ENCODE data around the gene HOXB13. TPM values are rescaled to one million over a fixed set of nuclear protein-coding genes. Genes with fewer than 3 reads are reported as not detected.
A peak's percentile ranks its signal among the peaks of the same experiment; 100 is the strongest.

Gene HOXB13
- polyA plus RNA-seq, 1 of the 3 experiments (the other 2 are of a cell fraction) = not detected

DNA sequence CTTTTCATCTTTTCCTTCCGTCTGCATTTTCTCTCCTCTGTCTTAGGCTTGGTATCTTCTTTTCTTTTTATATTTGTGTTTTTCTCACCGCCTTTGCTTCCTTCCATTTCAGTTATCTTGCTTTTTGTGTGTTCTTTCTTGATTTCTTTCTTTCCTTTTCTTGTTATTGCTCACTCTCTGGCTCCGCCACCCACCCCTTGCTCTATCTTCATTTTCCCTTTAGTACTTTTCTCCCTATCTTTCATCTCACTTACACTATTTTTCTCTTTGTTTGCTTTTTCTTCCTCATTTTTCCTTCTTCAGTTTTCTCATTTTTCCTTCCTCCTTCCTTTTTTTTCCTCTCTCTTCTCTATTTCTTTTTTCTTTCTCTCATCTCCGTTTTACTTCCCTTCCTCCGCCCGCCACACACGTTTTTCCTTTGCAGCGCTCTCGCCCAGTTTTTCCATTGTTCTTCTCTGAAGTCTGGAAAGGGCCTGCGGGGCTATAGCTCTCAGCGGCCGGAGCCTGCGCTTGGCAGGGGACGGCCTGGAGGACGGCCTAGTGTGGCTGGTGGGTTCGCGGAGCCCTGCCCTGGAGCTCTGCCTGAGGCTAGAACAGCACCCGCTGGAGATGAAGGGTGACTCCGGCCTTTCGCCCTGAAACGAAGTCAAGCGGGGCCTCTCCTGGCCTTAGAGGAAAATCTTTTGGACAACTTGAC, 5.2 kb upstream of the HOXB13 start:
- POLR2A ChIA-PET = no interaction called here
- H2AFZ ChIP-seq (ENCODE audit: low read depth) = no peak overlapping the region
- no peak for TF ChIP-seq GATA2 (CRISPR knock-in tag; IDR thresholded peaks at IDR 0.05)
- TF ChIP-seq RFX5 (IDR thresholded peaks at IDR 0.05; ENCODE audit: low read length) = no peak
- TF ChIP-seq, protein P1, sequence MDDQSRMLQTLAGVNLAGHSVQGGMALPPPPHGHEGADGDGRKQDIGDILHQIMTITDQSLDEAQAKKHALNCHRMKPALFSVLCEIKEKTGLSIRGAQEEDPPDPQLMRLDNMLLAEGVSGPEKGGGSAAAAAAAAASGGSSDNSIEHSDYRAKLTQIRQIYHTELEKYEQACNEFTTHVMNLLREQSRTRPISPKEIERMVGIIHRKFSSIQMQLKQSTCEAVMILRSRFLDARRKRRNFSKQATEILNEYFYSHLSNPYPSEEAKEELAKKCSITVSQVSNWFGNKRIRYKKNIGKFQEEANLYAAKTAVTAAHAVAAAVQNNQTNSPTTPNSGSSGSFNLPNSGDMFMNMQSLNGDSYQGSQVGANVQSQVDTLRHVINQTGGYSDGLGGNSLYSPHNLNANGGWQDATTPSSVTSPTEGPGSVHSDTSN (IDR thresholded peaks at IDR 0.05) = no peak
- TF ChIP-seq EZH2phosphoT487 (IDR thresholded peaks at IDR 0.05; ENCODE audit: borderline replicate concordance, low read depth) = peak; percentile 87
- no peak for TF ChIP-seq YY1 (IDR thresholded peaks at IDR 0.05; ENCODE audit: low read depth)
- TF ChIP-seq, protein P2, sequence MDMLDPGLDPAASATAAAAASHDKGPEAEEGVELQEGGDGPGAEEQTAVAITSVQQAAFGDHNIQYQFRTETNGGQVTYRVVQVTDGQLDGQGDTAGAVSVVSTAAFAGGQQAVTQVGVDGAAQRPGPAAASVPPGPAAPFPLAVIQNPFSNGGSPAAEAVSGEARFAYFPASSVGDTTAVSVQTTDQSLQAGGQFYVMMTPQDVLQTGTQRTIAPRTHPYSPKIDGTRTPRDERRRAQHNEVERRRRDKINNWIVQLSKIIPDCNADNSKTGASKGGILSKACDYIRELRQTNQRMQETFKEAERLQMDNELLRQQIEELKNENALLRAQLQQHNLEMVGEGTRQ (IDR thresholded peaks at IDR 0.05; ENCODE audit: borderline replicate concordance, low read depth, low read length) = no peak

DNA sequence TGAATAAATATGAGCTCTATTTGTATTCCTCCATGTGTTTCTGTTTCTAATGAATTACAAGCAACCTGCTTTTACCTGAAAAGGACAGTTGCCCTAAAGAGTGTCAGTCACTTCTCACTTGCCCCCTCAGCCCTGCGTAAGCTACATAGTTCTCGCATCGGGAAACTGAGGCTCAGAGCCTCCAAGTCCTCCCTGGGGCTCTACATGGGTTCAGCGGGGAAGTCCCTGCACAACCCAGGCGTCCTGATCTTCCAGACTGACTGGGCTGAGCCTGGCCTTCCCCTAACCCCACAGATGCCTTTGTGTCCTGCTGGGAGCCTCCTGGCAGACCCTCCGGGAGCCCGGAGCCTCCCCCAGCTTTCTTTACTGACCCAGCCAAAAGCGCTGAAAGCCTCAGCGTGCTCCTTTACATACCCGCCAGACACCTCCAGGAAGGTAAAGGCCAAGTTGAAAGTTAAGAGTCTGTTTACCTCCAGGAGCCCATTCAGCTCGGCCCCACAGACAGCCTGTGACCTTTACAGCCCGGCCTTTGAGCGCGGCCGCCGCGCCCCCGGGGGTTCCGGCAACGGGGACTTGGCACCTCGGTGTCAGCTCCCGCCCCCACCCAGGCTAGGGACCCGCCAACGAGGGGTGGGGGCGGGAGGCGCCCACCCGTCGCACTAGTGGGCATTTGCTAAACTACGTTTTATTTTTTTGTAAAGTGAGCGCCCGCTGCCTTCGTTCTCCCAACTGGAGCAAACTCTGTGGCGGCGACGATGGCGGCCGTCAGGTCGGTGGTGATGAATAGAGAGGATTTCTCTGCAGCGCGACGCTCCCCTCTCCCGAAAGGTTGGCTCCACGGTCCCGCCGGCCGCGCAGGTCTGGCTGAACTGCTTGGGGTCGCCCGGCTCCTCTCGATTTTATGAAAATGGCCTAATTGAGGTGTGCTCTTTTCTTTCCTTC, 4.4 kb upstream of the HOXB13 start:
- no peak overlapping the region for H3K4me3 ChIP-seq (ENCODE audit: low read depth in 2 of 2, low read length in 1 of 2)
- ChIA-PET CTCF (interaction anchor here (0.7 to 3.8 kb wide), 12 partner anchors 8 to 495 kb away, joined by 3 to 25 read pairs (median 3); no protein-coding TSS in a partner anchor), POLR2A (no interaction called here)

More for the DNA sequence above, 5.2 kb upstream of the HOXB13 start:
- CTCF ChIA-PET = interaction anchor here (0.8 to 3.8 kb wide), 9 partner anchors 9 to 787 kb away, joined by 3 to 38 read pairs (median 6); no protein-coding TSS in a partner anchor
- Histone ChIP-seq H3K79me2 (ENCODE audit: insufficient read depth) (no peaks in the 10 kb centered on the region), H3K9me3 (no peaks in the 10 kb centered on the region), H3K36me3 (replicated peaks in 1 of 2; ENCODE audit: control insufficient read depth in 1 of 2, insufficient read depth in 2 of 2, low read length in 1 of 2) (no peaks in the 10 kb centered on the region), H3K9ac (no peak overlapping the region), H3K4me3 (ENCODE audit: low read depth in 2 of 2, low read length in 1 of 2) (no peak overlapping the region), H3K4me2 (peak overlapping the region; percentile 44; the same call in 1 of the 2 replicates), H3K27ac (ENCODE audit: low read depth in 2 of 2, low read length in 1 of 2) (no peak overlapping the region), H3F3A (replicated peaks; ENCODE audit: insufficient read depth) (no peaks in the 10 kb centered on the region), H3K9me2 (no peaks in the 10 kb centered on the region), H3K4me1 (ENCODE audit: control insufficient read depth in 1 of 2, insufficient read depth in 2 of 2, low read depth in 1 of 2, low read length in 1 of 2) (no peaks in the 10 kb centered on the region), H4K20me1 (ENCODE audit: insufficient read depth) (no peaks in the 10 kb centered on the region), H3K27me3 (ENCODE audit: insufficient read depth) (peaks cover 99% of the 10 kb centered on the region)
- WGBS (ENCODE audit: low lambda C conversion rate) = 23% methylated on average over 22 of the region's 22 CpGs
- DNase-seq = no peak

More for the DNA sequence above, 4.4 kb upstream of the HOXB13 start:
- peaks cover 99% of the 10 kb centered on the region for H3K27me3 ChIP-seq (ENCODE audit: insufficient read depth)
- no peaks in the 10 kb centered on the region for H4K20me1 ChIP-seq (ENCODE audit: insufficient read depth)
- no peaks in the 10 kb centered on the region for H3F3A ChIP-seq (replicated peaks; ENCODE audit: insufficient read depth)
- 18% methylated on average over 50 of the region's 50 CpGs for WGBS (ENCODE audit: low lambda C conversion rate)
- no peaks in the 10 kb centered on the region for H3K4me1 ChIP-seq (ENCODE audit: control insufficient read depth in 1 of 2, insufficient read depth in 2 of 2, low read depth in 1 of 2, low read length in 1 of 2)
- no peaks in the 10 kb centered on the region for H3K79me2 ChIP-seq (ENCODE audit: insufficient read depth)
- H3K27ac ChIP-seq (ENCODE audit: low read depth in 2 of 2, low read length in 1 of 2) = no peak overlapping the region
- no peaks in the 10 kb centered on the region for H3K9me3 ChIP-seq
- DNase-seq = peak; percentile 44
- no peaks in the 10 kb centered on the region for H3K9me2 ChIP-seq
- no peak overlapping the region for H3K9ac ChIP-seq
- H3K36me3 ChIP-seq (replicated peaks in 1 of 2; ENCODE audit: control insufficient read depth in 1 of 2, insufficient read depth in 2 of 2, low read length in 1 of 2) = no peaks in the 10 kb centered on the region
- H3K4me2 ChIP-seq = peak overlapping the region; percentile 44; the same call in 1 of the 2 replicates
- TF ChIP-seq GABPA (IDR thresholded peaks at IDR 0.05; ENCODE audit: low read depth) = no peak
- no peak for TF ChIP-seq NRF1 (IDR thresholded peaks at IDR 0.05; ENCODE audit: low read depth, low read length)
- TF ChIP-seq, protein P3, sequence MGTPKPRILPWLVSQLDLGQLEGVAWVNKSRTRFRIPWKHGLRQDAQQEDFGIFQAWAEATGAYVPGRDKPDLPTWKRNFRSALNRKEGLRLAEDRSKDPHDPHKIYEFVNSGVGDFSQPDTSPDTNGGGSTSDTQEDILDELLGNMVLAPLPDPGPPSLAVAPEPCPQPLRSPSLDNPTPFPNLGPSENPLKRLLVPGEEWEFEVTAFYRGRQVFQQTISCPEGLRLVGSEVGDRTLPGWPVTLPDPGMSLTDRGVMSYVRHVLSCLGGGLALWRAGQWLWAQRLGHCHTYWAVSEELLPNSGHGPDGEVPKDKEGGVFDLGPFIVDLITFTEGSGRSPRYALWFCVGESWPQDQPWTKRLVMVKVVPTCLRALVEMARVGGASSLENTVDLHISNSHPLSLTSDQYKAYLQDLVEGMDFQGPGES (IDR thresholded peaks at IDR 0.05; ENCODE audit: low read depth, low read length) = no peak
- no peak for TF ChIP-seq TAF1 (IDR thresholded peaks at IDR 0.05; ENCODE audit: borderline replicate concordance, low read depth, low read length)
- TF ChIP-seq GATA2 (CRISPR knock-in tag; IDR thresholded peaks at IDR 0.05) = no peak
- no peak overlapping the region for H2AFZ ChIP-seq (ENCODE audit: low read depth)

All from SK-N-SH (cell line).